GM12874 (cell line): ENCODE measurements around the gene CNOT11.

Experiments
- TF ChIP-seq, protein P1 (sequence below): IDR thresholded peaks from 2 replicates; pipeline ENCODE4 v1.5.1; 2011; ENCODE audit warnings: low read depth, mild to moderate bottlenecking, control low read depth, low read length, moderate library complexity; ENCODE audit not compliant: insufficient read depth

CNOT11 gene

DNA sequence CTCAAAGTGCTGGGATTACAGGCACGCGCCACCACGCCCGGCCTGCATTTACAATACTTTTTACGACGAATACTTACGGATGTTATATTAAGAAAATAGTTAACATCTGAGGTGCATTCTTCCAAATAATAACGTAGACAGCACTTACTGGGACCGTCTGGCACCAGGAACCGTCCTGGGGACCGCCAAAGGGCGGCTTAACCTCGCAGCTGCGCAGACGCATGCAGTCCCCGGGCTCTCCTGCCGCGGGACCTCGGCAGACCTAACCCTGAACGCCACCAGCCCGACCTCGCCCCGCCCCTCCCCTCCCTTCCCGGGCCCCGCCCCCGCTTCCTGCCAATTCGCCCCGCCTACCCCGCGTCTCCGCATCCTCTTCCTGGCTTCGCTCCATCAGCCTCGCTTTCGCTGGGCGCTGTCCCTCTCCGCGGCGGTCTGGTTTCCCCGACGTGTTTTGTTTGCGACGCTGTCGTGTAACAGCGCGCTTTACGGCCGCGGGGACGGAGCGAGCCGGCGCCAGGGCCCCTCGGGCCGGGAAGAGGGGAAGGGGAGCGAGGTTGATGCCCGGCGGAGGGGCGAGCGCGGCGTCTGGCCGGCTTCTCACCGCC lies at the start of gene CNOT11:
TSS of gene CNOT11 (plus strand) at position 479 of the 605 bp plus-strand sequence. CDS start at position 558, 79 bp downstream.
- TF ChIP-seq, protein P1, sequence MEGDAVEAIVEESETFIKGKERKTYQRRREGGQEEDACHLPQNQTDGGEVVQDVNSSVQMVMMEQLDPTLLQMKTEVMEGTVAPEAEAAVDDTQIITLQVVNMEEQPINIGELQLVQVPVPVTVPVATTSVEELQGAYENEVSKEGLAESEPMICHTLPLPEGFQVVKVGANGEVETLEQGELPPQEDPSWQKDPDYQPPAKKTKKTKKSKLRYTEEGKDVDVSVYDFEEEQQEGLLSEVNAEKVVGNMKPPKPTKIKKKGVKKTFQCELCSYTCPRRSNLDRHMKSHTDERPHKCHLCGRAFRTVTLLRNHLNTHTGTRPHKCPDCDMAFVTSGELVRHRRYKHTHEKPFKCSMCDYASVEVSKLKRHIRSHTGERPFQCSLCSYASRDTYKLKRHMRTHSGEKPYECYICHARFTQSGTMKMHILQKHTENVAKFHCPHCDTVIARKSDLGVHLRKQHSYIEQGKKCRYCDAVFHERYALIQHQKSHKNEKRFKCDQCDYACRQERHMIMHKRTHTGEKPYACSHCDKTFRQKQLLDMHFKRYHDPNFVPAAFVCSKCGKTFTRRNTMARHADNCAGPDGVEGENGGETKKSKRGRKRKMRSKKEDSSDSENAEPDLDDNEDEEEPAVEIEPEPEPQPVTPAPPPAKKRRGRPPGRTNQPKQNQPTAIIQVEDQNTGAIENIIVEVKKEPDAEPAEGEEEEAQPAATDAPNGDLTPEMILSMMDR, result no peak

DNA sequence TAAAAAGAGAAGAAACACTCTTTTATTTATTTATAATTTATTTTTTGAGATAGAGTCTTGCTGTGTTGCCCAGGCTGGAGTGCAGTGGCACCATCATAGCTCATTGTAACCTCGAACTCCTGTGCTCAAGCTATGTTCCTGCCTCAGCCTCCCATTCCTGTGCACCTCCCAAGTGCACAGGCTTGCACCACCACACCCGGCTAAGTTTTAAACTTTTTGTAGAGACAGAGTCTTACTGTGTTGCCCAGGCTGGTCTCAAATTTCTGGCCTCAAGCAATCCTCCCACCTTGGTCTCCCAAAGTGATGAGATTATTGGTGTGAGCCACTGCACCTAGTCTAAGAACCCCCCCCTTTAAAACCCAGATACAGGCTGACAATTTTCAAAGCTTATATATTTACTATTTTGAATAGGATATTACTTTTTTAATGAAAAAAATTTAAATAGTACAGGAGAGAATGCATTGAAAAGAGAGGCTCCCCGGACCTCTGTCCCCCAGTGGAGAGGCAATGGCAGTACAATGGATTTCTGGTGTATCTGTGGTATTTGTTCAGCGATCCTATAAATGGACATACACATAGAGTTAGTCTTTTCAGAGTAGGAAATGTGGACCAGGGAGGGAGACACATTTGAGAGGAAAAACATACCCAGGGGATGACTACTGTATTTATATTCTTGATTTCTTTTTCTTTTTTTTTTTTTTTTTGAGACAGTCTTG lies 48.1 kb upstream of the CNOT11 start:
- TF ChIP-seq, protein P1, result peak; percentile 8; the same call in 1 of the 2 replicates

DNA sequence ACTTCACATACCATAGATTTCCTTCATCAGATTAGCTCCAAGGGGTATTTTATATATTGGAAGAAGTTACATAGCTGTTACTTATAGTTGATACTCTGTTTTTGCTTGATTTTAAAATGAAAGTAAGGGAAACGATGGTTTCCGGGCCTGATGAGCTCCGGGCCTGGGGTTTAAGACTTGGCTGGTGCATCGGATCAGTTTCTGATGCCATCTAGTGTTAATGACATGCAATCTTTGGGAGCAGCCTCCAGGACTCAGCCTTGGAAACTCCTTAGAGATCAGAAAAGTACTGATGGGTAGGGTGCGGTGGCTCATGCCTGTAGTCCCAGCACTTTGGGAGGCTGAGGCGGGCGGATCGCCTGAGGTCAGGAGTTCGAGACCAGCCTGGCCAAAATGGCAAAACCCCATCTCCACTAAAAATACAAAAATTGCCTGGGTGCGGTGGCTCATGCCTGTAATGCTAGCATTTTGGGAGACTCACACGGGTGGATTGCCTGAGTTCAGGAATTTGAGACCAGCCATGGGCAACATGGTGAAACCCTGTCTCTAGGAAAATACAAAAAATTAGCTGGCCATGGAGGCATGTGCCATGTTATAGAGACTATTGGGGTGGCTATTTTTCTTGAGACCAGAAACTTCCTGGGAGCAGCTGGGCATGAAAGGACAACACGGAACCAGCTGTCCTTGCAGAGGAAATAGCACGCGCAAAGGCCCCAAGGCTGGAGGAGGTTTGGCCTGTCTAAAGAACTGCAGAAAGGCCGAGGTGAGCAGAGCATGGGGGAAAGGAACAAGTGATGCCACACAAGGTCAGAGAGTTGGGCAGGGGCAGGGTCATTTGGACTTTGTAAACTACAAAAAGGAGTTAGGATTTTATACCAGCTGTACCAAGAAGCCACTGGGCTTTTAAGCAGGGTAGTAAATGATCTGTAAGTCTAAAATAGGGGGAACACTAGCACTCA lies 46.9 kb upstream of the CNOT11 start:
- TF ChIP-seq, protein P1, result peak; percentile 33; the same call in 1 of the 2 replicates

DNA sequence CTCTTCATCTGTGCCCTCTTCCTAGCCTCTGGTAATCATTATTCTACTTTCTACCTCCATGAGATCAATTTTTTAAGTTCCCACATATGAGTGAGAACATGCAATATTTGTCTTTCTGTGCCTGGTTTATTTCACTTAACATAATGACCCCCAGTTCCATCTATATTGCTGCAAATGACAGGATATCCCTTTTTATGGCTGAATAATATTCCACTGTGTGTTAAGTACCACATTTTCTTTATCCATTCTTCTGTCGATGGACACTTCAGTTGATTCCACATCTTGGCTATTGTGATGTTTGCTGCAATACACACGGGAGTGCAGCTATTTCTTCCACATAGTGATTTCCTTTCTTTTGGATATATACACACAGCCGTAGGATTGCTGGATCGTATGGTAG lies 43.9 kb upstream of the CNOT11 start:
- TF ChIP-seq, protein P1, result no peak

- TF ChIP-seq, protein P1, result no peak
Measured at GRCh38 chr2:101219246-101219645, 33.4 kb upstream of the CNOT11 start.

DNA sequence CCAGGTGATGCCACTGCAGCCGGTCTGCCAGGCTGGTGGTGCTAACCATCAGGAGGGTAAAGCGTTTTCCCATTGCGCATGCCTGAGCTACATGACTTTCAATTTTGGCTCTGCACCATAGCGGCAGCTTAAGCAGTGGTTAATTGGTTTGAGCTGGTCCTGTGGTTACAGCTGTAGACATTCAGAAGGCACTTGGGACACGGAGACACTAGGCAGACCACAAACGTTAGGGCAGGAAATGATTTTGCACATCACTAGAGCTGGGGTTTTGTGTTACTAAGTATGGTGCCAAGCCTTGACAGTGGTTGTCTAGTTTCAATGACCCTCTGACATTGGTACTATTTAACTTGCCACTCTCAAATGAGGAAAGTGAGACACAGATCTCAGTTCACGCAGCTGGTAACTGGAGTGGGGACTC lies 28.9 kb upstream of the CNOT11 start:
- TF ChIP-seq, protein P1, result no peak

- TF ChIP-seq, protein P1, result no peak
Measured at GRCh38 chr2:101230541-101231001, 22.1 kb upstream of the CNOT11 start.
